NCI-H2029 (cell line): ENCODE measurements around the gene LRRC42.

Experiments
- DNase-seq: peaks from one replicate; lab custom pipeline; 2025; lab: John Stamatoyannopoulos, UW

The LRRC42 gene

GRCh38 chr1:54004481-54005049 is 58.4 kb downstream of the LRRC42 start:
- no peak for DNase-seq

- DNase-seq = no peak
These were observed 60.4 kb downstream of the LRRC42 start for GRCh38 chr1:54006508-54006907.

- DNase-seq = no peak
These were observed 61.5 kb downstream of the LRRC42 start for GRCh38 chr1:54007613-54008012.

GRCh38 chr1:54008876-54009275 is 62.7 kb downstream of the LRRC42 start:
- no peak for DNase-seq

- no peak for DNase-seq
These were observed 63.3 kb downstream of the LRRC42 start for GRCh38 chr1:54009406-54009805.

GRCh38 chr1:54010415-54011117 is 64.4 kb downstream of the LRRC42 start:
- no peak for DNase-seq

- no peak for DNase-seq
These were observed 65.3 kb downstream of the LRRC42 start for GRCh38 chr1:54011316-54012007.

GRCh38 chr1:54012008-54012325 is 65.8 kb downstream of the LRRC42 start:
- no peak for DNase-seq

GRCh38 chr1:54012863-54013262 is 66.7 kb downstream of the LRRC42 start:
- no peak for DNase-seq

GRCh38 chr1:54013393-54014008 is 67.4 kb downstream of the LRRC42 start:
- DNase-seq = no peak

GRCh38 chr1:54014009-54014629 is 68.0 kb downstream of the LRRC42 start:
- no peak for DNase-seq

- peak; percentile 100 for DNase-seq
These were observed 70.5 kb downstream of the LRRC42 start for GRCh38 chr1:54016343-54017282.
